NCI-H2196 (cell line): ENCODE measurements around the gene PIGN.
"Not testable (repeated sequence)": the region's sequence is repeated elsewhere in the genome, so short reads cannot be mapped to it uniquely, and the experiment has no call there.

Experiments used
- DNase-seq: peaks from one replicate; lab custom pipeline; 2025; ENCODE audit not compliant: unreplicated experiment; lab: John Stamatoyannopoulos, UW

PIGN gene

DNA sequence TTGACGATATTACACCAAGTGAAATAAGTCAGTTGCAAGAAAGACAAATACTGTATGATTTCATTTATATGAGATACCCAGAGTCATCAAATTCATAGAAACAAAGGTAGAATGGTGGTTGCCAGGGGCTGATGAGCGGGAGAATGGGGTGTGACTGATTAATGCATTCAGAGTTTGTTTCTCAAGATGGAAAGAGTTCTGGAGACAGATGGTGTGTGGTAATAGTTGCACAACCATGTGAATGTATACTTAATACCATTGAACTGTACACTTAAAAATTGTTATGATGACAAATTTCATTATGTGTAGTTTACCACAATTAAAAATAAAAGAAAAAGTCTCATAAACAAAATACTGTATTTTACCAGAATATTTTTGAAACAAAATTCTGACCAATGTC lies 117.3 kb downstream of the PIGN start:
- DNase-seq = no peak

DNA sequence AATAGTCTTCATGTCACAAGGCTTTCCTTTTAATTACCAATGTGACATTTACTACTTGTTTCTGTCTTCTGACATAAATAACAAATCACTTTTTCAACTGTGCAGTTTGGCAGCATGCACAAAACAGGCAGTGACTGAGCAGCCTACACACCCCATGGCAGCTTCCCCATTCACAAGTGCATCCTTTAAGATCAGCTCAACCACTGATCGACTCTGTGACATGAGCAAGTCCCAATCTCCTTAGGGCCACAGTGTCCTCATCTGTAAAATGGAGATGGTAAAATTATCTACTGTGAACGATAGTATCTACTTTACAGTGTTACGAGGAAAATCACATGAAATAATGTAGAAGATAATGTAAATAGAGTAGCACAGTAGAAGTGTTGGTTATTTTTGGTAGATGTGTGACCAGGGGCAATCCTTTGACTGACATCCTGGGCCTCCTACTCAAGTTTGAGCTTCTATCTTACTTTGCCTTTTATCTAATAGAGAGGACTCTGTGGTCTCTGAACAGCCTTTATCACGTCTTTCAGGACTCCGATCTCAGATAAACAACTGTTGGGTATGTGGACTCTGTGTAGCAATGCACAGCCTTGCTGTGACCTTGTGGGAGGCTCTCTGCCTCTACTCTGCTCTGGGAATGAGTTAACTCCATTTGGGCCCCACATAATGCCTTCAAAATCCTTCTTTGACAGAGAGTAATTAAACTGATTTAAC lies 120.6 kb downstream of the PIGN start:
- DNase-seq = no peak

DNA sequence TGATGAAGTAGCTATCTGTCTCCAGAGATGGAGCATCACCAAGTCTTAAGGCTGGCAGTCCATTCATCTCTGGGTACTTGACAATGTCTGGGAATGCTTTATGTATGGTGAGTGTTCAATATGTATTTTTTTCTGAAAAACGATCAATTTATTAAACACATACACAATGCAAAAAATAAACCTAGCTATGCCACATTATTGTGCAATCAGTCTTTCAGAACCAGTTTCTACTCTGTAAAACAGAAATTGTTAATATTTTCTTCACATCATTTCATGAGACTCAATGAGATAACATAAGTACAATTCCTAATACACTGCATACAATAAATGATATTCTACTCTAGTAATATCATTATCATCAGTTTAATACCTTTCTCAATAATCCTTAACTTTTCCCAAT lies 122.5 kb downstream of the PIGN start:
- DNase-seq = no peak

DNA sequence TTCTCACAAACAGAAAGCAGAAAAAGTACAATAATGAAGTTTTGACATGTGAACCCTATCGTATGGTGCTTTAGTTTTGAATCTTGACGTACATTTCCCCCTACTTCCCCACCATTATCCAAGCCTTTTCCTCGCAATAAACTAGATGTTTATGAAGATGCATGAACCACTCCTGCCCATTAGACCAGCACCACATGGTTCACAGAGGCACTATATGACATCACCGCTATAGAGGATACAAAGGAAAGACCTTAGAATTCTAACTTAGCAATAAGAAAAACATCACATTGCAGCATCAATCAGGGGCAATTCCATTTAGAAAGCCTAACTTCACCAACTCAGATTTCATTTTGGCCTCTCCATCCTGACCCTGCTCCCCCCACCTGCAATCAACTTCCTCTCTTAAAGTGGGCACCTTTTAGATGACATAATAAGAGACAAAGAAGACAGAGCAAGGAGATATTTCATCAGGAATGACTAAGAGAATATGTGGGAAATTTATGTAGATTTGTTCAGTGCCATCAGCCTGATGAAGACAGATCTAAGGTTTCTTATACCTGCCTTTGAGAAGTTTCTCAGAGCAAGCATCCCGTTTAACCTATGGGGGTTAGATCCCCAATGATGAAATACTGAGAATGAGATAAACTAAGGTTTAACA lies 124.9 kb downstream of the PIGN start:
- no peak for DNase-seq

DNA sequence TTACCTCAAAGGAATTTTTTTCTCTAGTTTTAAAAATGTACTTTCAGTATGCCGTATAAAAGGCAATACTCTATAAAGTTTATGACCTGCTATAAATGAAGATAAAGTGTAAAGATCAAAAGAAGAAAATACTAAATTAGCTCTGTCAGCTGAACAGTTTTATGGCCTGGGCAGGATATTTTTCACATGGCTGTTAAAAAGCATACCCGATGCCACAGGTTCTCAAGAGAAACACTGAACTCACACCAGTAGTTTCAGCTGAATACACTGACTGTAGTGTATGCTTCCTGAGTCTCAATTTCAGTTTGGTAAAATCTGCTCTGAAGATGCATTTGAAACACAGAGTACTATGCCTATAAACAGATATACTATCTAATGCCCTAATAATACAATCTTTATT lies 126.0 kb downstream of the PIGN start:
- no peak for DNase-seq

DNA sequence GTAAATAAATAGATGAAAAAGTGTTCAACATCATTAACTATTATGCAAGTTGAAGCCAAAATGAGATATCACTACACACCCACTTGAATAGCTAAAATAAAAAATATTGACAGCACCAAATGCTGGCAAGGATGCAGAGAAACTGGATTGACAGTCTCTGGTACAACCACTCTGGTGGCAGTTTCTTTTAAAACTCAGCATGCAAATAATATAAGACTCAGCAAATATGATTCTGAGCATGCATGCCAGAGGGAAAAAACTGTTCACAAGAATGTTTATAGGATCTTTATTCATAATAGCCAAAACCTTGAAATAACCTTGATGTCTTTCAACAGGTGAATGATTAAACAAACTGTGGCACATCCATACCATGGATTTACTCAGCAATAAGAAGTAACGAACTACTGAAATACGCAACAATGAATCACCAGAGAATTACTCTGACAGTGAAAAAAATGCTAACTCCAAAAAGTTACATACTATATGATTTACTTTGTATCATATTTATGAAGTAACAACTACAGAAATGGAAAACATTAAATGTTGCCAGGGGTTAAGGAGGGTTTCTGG lies 131.8 kb downstream of the PIGN start:
- DNase-seq = no peak

DNA sequence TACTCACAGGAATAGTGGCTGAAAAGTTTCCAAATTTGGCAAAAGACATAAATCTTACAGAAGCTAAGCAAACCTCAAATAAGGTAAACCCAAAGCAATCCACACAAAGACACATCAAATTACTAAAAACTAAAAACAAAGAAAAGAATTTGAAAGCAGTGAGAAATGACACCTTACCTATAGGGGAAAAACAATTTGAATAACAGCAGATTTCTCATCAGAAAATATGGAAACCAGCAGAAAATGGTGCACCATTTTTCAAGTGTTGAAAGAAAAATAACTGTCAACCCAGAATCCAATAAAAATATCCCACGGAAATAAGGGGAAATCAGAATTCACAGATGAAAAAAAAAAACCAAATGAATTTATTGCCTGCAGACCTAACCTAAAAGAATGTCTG lies 138.6 kb downstream of the PIGN start:
- DNase-seq = no peak

DNA sequence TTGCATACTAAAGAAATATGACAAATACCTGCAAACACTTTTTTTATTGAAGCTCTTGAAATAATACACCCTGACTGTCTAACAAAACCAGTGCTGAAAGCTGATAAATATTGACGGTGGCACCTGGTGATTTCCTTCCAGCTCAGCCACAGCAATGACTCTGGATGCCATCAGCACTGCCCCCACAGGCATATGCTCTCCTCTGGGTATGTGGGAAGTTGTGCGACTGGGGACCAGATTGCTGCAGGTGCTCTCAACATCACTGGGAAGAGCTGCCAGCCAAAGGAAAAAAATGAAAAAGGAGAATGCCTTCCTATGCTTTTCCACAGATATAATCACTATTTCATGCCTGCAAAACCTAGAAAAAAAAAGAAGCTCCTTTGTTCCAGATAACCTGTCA lies 141.5 kb downstream of the PIGN start:
- DNase-seq = no peak

DNA sequence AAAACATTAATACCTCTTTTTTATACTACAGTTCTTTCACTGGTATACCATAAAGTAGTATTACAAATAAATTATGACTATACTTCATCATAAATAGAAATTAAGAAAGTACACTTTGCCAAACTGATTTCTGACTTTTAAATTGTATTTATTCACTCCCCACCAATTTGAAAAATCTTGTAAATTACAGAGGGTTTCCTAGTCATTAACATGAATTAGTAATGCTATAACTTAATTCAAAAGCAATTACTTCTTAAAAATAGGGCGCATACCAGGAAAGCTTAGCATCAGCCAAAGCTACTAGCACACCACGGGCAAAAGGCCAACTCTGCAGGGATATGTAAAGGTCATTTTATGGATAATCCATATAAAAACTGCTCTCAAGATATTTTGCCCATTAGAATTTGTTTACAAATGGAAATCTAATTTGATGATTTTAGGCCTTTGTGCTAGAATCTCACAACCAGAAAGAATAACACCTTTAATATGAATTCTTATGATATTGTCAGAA lies 142.3 kb downstream of the PIGN start:
- DNase-seq = no peak

DNA sequence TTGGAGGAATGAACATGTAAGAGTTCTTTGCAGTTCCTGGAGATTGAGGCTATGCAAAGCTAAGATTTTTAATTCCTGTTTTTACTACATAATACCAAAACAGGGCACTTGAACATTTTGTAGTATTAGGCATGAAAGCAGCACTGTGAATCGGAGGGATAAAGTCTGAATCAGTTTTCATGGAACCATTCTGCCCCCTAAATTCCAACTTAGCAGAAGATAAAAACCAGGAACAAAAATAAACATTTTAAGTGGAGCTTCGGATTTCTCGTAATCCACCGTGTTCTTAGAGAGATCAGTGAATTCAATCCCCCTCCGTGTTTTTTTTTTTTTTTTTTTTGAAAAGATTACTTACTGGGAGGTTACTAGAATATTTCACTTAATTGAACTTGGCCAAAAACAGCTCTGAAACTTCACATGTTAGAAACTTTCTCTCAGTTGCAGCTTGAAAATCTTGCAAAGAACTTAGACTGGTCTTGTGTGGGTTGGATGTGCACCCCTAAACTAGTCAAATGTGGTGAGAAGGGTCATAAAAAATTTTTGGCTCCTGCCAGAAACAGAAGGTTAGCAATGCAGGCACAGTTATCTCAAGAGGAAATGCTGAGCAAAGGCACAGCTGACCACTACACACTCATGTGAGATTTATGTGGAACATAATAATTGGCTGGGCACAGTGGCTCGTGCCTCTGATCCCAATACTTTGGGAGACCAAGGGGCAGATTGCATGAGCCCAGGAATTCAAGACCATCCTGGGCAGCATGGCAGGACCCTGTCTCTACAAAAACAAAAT lies 148.7 kb downstream of the PIGN start:
- DNase-seq = no peak

DNA sequence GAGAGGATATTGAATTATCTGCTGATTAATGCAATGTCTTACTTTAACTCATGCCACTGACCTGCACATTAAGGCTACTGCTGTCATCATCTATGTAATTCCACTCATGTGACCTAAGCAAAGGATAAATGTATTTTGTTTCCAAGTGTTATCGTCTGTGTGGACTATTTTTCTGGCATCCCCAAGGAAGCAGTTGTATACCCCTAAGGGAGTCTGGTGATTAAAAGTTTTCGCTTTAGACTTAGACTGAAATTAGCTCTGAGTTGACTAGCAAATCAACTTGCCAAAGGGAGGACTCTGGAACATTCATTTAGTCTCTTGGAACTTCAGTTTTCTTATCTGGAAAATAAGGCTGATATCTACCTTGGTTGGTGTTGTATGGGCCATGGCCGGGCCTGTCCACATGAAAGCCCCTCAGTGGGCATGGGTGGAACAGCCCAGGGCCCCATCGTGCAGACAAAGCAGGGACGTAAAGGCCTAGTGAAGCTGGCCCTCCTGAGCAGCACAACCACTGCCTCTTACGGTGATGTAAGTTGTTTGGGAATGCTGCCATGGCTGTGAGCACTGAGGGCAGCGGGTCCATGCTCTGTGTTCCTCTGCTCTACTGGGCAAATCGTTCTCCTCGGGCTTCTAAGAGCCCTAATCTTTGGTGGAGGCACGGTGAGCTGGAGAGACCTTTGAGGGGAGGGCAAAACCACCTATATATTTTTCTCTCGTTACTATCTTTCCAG lies 149.7 kb downstream of the PIGN start:
- no peak for DNase-seq

DNA sequence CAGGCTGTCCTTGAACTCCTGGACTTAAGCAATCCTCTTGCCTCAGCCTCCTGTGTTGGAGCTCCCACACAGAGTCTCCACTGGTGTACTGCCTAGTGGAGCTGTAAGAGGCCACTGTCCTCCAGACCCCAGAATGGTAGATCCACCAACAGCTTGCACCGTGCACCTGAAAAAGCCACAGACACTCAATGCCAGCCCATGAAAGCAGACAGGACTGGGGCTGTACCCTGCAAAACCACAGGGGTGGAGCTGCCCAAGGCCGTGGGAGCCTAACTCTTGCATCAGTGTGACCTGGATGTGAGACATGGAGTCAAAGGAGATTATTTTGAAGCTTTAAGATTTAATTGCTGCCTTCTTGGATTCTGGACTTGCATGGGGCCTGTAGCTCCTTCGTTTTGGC lies 152.6 kb downstream of the PIGN start:
- DNase-seq = not testable (repeated sequence)

DNA sequence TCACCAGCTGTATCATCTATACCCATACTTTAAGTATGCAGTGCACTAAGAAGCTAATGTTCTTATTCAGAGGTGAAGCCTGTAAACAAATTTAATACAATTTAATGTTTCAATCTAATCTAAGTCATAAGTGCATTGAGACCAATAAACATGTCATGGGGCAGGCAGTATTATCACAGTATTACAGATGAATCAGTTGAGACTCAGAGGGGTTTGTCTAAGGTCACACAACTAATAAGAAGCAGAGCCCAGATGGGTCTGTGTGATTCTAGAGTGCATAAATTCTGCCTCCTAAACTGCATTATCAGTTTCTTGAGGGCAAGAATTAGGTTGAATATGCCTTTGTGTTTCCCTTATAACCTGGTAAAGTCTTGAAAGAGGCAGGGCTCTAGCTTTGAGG lies 153.1 kb downstream of the PIGN start:
- no peak for DNase-seq

DNA sequence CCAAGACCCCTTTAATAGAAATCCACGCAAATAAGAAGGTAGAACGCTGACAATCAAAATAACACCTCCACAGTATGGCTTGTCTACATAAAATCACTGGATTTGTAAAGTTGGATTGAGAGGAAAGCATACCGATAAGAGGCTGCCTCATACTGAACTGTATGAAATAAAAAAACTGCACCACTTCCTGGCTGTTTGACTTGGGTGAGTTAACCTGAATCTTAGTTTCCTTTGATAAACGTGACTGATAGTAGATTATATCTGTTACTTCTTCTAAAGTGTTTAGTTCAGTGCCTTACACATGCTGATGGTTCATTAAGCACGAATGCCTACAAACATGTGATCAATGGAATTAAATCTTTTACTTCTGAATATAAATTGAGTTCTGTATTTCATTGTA lies 153.6 kb downstream of the PIGN start:
- DNase-seq = no peak

DNA sequence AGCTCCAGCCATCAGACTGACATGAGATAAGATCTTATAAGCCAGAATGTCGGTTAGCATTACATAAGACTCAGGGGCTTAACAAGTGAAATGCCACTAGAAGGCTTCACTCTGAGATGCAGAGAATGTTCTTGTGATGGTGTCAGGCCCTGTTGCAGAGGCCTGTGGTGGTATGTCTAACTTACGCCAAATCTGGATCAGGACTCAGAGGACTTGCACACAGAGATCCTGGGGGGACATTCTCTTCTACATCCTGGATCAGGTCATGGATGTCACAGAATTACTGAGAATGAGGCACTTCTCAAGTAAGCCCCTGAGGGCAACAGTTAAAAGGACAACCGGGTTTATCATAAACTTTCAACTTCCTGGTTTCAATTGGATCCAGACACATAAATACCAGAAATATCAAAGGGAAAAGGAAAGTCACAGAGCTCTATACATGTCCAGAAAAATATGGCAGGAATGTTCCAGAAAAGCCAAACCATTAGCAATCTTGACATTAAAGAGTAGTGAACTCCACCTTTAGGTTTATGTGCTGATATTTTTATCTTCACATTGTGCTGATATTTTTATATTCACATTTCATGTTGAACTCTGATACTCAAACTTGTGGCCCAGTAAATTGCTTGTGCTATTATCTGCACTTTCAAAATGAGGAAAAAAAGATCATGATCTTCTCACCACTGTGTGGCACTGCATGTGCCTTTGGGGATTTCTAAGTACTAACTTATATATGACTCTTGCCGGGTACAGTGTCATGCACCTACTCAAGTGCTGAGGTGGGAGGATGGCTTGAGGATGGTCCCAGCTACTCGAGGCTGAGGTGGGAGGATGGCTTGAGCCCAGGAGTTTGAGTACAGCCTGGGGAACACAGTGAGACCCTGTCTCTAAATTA lies 156.5 kb downstream of the PIGN start:
- no peak for DNase-seq

DNA sequence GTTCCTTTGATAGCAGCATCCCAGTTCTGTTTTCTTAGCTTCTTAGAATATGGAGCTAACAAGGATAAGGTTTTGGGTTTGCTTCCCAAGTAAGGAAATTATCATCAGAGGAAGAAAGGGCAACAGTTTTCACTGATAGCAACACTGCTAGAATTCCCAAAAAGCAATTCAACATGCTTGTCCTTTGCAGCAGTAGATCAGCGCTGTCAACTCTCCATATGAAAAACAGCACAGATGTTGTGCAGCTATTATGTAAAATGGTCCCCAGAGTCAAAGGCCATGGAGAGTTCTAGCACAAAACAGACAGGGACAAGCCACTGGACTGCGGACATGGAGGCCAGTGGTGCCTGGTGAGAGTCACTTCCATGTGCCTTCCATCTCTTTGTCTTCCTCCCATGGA lies 158.1 kb downstream of the PIGN start:
- no peak for DNase-seq

DNA sequence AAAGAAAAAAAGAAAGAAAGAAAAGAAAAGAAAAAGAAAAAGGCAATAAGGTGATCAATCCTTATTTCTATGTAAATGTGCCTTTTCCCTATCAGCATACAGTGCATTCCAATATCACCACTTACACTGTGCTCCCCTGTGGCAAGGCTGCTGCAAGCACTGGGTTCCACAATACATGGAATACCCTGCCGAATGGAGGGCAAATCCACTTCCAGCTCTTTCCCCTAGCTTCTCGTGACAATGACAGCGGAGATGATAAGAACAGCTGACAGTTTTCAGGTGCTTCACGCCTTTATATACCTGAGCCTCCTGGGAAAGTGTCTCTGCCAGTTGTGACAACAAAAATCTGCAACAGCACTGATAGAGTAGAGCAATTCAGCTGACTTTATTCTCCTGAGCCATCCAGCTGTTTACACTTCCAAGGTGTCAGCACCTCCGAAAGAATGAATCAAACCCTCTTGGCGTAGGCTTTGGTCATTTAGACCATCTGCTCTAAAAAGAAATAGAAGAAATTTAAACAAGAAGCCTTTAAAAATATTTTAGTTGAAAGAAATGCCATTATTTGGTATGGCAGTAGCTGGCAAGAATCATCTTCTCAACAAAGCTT lies 158.8 kb downstream of the PIGN start:
- DNase-seq = no peak

DNA sequence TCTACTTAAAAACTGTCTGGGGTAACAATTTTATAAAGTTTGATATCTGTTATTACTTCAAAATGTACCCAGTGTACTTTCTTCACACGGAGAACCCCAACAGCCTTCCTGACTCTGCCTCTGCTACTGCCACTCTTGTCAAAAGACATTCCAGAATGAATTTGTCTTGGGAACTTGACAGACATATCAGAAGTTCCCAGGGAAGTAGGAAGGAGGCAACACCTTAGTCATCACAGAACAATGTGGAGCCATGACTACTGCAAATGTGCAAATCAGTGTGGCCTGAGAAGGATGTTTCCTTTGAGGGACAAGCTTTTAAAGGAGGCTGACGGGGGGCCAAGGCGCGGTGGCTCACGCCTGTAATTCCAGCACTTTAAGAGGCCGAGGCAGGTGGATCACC lies 160.3 kb downstream of the PIGN start:
- no peak for DNase-seq

DNA sequence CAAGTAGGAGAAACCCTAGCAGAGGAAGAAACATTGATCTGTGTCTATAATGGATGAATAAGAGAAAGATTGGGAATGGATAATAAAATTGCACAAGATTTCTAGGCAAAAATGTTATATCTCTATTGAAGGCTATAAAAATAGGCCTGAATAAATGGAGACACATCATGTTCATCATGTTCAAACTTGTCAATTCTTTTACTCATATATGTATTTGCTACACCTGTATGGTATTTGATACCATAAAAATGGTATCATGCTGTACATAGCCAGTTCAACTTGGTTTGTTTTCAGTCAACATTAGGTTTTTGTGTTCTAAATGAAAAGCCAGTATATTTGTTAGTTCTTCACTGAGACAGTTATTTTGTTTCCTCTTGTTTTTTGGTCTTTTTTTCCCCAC lies 161.9 kb downstream of the PIGN start:
- no peak for DNase-seq

DNA sequence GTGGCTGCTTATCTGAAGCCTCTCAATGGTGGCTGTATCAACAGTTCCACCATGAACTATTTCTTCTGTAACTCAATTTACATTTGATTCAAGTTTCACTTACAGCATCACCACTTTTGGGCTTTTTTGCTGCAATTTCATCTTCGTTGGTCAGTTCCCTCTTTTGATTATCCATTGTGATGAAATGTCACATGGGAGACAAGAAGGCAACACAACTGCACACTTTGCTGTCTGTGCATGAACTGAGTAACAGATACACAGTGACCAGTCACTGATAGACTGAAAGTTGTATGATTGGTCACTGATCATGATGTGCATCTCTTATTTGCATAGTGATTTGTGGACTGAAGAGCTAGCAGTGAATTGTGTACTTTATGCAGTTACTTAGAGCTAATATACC lies 163.3 kb downstream of the PIGN start:
- DNase-seq = no peak
